ENCODE results near the gene NPAT.
"Not testable (repeated sequence)": the region's sequence is repeated elsewhere in the genome, so short reads cannot be mapped to it uniquely, and the experiment has no call there.

NPAT gene

DNA sequence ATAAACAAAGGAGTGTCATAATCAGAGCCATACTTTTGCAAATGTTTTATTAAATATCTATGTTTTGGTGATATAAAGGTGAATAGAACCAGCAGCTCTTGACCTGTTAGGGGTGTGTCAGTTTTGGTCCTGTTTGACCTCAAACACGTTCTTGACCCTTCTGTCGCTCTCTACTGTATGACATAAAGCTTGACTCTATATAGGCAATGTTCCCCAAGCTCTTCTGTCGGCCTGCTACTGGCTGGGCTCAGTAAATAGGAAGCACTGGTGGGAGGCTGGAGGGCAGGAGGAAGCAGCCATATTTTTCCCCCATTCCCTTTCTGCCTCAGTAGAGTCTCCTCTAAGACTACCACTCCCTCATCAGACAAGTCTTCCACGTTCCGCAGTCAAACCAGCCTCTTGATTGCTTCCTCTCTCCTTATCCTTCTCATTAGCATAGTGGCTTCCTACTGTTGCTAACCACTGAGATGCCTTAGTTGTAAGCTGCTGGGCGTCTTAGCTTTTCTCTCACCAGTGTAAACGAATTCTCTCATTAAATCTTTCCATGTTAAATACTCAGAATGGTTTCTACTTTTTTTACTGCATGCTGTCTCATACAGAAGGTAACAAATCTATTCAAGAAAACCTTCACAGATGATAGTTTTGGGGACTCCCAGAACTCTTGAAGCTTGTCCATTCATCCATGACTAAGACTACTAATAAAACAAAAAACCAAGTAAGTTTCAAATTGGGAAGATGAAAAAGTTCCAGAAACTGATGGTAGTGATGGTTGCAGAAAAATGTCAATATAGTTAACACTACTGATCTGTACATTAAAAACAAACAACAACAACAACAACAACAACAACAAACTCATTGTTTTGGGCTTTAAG lies 3.3 kb downstream of the NPAT start:
- DNase-seq = no peak

DNA sequence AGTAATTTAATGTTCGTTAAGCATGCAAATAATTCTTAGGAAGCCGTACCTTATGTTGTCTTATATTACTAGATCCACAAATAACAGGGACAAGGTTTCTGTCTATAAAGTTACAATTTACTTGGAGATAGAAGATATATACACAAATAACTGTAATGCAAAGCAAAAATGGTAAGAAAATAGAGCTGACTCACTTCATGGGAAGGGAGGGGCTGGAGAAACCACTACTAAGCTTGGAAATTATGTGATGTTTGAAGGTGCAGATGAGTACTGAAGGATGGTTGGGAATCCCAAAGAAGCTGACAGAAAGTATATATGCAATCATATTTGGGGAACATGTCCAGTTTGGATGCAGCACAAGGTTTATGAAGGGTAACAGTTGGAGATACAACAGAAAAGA lies 4.0 kb downstream of the NPAT start:
- DNase-seq = no peak

DNA sequence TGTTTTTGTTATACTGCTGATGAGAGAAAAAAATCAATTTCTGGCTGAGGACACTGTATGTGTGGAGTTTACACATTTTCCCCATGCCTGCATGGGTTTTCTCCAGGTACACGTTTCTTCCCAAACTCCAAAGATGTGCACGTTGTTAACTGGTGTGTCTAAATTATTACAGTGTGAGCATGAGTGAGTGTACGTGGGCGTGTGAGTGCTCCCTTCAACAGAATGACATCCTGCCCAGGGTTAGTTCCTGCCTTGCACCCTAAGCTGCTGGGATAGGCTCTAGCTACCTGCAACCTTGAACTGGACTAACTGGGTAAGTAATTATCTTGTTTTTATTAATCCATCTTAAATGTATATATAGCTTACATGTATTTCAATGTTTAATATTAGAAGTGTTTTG lies 5.5 kb downstream of the NPAT start:
- no peak for DNase-seq

DNA sequence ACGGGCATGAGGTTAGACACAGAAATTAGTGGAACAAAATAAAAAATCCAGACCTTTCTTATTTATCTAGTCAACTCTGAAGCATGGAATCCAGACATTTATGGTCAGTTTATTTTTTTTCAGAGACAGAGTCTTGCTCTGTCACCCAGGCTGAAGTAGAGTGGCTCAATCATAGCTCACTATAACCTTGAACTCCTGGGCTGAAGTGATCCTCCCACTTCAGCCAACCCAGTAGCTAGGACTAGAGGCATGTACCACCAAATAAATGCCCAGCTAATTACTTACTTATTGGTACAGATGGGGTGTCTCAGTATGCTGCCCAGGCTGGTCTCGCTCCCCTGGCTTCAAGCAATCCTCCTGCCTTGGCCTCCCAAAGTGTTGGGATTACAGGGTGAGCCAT lies 8.7 kb downstream of the NPAT start:
- DNase-seq = no peak

DNA sequence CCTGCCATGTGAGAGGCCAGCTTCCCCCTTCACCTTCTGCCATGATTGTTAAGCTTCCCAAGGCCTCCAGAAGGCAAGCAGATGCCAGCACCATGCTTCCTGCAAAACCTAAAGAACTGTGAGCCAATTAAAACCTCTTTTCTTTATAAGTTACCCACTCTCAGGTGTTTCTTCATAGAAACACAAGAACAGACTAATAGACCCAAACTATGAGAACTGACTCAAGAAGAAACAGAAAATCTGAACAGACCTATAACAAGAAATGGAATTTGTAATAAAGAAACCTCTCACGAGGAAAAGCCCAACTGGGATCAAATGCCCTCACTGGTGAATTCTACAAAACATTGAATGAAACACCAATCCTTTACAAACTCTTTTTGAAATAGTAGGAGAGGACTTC lies 12.0 kb downstream of the NPAT start:
- no peak for DNase-seq

DNA sequence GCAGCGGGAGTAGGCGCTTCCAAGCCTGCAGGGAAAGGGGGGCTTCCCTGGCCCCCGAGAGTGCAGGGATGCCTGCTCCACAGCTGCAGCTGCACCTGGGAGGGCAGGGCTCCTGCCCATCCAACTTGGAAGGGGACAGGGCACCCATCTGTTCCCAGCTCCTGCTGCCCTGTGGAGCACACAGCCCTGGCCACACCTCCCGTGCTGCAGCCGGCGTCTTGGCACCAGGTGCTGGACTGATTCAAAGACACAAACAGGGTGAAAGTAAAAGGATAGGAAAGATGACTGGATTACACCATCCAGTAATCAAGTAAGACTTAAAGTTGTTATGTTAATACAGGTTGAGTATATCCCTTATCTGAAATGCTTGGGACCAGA lies 14.8 kb downstream of the NPAT start:
- DNase-seq = no peak

DNA sequence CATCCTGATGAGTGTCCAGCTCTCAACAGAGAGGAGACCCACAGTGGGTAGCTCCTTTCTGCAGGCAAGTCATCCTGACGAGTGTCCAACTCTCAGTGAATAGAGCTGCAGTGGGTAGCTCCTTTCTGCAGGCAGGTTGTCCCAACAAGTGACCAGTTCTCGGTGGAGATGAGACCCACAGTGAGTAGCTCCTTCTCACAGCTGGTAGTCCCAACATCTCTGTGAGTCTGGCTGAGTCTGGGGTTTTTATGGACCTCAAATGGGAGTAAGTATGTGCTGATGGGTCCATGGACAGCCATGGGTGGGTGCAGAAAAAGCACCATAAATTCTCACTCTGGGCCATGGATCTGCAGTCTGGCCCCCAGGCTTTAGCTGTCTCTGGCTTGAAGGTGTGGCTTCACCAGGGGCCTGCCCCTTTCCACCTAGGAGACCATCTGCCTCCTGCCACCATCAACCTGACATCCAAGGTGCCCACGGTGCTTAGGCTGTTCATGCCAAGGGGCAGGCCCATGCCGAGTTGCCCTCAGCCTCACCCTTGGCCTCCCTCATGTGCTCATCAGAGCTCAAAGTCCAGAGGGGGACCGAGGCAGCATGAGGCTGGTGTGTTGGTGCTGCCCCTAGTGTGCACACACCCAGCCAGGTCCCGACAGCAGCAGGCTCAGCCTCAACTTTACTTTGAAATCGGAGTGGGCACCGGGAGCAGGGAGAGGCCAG lies 15.3 kb downstream of the NPAT start:
- no peak for DNase-seq

DNA sequence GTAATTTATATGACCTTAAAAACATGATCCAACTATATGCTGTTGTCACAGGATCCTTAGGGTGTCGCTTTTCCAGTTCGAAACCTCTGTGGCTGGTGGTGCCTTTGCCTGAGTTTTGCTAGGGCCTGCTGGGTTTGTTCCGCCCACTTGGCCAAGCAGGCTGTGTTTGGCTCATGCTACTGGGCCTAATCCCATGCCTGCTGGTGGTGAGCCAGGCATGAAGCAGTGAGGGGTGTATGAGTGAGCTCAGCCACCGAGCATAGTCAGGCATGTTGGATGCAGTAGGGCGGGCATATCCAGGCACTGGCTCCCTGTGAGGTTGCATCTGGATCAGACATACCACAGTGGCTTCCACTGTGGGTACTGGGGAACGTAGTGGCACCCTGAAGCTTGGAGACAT lies 16.3 kb downstream of the NPAT start:
- peak in 1 of 2 experiments; percentile 61 for DNase-seq

DNA sequence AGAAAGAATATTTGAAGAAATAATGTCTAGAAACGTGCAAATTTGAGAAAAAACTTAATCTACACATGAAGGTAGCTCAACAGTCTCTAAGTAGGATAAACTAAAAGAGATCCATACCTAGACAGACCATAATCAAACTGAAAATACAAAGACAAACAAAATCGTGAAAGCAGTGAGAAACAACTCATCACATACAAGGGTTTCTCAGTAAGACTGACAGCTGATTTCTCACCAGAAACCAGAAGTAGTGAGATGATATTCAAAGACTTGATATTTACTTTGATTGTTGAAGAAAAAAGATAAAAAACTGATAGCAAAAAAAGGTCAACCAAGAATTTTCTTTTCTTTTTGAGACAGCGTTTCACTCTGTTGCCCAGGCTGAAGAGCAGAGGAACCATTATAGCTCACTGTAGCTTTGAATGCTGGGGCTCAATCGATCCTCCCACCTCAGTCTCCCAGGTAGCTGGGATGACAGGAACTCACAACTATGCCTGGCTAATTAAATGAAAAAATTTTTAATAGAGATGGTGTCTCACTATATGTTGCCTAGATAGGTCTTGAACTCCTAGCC lies 17.4 kb downstream of the NPAT start:
- DNase-seq = no peak

DNA sequence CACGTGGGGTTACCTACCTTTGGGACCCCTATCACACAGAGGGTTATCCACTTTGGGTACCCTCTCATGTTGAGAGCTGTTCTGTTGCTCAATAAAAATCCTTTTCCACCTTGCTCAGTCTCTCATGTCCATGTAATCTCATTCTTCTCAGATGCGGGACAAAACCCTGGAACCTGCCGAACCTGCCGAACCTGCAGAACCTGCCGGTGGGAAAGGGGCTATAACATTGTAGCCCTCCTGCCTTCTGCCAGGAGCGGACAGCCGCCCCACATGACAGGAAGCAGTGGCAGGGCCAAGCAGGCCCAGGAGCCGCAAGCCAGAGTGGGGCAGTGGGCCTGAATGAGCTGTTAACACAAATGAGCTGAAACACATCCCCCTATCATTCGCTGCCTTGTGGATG lies 18.1 kb downstream of the NPAT start:
- no peak for DNase-seq

DNA sequence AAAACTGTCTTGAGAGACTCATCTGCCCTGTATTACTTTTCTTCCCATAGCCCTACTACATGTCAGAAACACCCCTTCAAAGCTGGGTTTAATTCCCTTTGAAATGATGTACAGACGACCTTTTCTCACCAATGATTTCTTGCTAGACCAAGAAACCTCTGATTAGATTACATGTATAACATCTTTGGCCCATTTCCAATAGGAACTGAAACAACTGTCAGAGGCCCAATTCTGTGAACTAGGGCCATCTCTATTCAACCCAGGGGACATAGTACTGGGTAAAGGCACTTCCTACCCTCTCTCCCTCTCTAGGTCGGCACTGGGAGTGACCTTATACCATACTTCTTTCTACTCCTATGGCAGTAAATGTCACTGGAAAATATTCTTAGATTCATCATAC lies 19.4 kb downstream of the NPAT start:
- DNase-seq = no peak

DNA sequence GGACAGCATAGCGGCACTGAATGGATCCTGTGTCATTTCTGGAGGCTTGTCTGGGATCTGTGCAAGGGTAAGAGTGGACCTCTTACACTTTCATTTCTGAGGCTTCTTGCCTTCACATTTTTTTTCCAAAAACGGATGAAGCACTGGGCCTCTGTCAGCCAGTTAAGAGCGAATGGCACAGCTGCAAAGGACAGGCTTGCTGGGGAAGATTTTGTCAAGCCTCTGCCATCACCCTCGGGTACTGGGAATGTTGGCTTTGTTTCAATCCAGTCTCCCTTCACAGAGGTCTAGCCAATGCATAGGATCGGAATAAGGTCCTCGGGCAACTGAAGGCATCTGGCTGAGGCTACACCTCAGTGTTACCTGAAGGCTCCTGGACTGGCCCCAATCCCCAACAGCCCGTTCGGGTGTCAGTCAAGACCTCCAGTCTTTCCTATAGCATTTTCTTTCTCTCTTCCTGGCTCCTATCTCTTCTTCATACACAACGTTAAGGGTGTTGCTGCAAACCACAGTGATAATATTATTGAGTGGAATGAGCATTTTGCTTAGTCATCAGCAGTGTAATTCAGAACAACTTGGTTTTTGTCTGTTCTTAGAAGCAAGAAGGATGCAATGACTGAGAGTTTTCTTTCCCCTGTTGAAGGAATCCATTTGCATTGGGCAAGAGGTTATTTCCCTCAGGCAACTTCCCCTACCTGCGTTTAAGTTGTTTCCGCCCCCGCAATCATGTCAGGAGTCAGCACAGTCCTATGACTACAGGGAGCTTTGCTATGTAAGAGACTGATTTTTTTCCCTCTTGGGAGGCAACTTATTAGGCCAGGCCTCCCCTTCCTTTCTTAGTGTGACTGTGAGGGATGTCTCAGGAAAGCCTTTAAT lies 22.8 kb downstream of the NPAT start:
- DNase-seq = no peak

DNA sequence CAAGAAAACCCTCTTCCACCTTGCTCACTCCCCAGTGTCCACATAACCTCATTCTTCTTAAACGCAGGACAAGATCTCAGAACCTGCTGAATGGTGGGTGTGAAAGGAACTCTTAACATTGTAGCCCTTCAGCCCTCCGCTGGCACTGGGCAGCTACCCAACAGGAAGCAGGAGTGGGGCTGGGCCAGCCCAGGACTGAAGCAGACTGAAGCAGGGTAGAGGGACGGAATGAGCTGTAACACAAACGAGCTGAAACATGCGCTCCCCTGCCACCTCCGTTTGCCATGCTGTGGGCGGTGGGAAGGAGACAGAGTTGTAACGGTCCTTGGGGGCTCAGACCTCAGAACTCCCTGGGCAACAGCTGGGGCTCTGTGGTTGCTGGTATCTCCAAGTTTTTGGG lies 23.6 kb downstream of the NPAT start:
- no peak for DNase-seq

DNA sequence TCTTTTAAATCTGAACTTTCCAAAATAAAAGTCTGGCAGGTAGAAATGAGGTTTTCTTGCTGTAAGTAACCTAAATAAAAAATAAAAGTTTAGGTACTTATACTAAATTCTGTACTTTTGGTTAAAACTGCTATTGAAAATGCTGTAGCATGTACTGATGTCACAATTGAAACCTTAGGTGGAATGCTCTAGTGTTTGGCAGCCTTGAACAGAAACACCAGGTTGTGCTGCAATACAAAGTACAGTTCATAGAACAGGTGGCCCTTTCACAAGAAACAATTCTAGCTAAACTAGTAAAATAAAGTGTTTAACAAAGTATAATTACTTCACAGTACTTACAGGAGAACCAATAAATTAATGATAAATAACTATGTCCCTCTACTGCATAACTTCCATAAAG lies 25.1 kb downstream of the NPAT start:
- no peak for DNase-seq

DNA sequence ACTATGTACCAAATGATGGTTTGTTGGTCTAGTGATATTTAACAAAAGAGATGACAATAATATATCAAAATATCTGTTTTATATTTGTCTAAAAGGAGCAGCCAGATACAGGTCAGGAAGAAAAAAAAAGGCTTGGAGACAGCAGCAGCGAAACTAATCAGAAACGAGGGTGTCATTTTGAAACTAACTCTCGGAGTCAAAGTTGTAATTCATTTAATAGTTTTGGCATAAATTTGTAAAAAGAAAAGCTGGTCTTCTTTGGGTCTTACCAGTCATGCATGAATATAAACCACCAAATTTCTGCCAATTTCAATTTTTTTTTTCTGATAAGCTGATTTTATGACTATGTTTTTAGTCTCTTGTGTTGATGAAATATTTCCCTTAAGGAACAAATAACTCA lies 25.5 kb downstream of the NPAT start:
- DNase-seq = no peak

DNA sequence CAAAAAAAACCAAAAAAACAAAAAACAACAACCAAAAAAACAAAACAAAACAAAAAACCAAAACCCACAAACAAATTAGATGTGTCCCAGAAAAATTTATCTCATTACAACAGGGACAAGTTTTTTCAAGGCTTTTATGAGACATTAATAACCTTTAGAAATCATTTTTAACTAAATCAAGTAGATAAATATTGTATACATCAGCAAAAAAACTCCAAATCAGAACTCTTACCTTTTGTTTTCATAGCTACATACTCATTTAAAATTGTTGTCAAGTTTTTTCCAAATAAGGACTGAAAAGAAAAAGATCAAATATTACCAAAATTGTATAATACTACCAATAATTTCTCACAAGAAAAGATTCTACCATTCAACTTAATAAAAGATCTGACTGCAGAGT lies 28.7 kb downstream of the NPAT start:
- no peak for DNase-seq

DNA sequence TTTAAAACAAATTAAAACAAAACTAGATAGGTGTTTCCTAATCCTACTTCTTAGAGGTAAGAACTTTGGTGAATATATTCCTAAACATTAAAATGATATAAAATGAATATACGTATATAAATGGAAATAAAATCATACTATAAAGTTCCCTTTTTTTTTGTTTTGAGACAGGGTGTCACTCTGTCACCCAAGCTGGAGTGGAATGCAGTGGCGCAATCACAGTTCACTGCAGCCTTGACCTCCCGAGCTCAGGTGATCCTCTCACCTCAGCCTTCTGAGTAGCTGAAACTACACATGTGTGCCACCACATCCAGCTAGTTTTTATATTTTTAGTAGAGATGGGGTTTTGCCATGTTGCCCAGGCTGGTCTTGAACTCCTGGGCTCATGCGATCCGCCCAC lies 44.9 kb downstream of the NPAT start:
- no peak for DNase-seq

DNA sequence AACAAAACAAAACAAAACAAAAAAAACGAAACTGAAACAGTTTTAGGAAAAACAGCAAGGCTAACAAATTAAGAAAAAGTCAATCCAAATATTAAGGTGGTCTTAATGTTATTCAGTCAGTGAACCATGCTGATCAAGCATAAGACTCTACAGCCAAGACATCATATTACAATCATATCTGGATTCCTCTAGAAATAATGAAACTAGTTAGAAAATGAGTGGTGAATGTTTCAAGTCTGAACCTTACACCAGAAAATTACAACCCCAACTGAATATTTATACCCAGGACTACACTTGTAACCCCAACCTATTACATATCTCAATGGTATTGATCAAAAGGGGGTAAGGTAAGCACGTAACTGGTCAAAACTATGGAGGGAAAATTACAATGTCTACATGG lies 52.3 kb downstream of the NPAT start:
- no peak for DNase-seq

DNA sequence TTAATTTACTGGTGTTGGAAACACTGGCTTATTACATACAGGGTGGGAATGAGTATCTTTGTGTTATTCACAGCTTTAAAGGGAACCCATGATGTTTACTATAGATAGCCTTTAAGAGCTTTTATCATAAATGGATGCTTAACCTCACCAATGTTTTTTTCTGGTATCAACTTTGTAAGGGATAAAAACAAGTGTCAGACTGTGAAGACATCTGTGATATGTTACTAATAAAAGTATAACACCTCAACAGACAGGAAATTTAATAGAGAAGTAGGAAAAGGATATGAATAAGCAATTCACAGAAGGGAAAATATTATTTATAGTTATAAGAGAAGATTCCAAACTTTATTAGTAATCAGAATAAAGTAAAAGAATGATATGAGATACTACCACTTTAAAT lies 54.8 kb downstream of the NPAT start:
- DNase-seq = no peak

DNA sequence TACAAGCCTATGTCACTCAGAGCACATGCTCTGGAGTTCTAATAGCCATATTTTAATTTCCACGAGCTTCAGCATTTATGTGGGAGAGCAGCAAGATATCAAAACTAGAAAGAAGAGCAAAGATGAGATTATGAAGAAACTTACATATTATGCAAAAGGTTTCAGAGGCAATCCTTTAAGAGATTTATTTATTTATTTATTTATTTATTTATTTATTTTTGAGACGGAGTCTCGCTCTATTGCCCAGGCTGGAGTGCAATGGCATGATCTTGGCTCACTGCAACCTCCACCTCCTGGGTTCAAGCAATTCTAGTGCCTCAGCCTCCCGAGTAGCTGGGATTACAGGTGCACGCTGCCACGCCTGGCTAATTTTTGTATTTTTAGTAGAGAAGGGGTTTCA lies 59.6 kb downstream of the NPAT start:
- DNase-seq = not testable (repeated sequence)

DNA sequence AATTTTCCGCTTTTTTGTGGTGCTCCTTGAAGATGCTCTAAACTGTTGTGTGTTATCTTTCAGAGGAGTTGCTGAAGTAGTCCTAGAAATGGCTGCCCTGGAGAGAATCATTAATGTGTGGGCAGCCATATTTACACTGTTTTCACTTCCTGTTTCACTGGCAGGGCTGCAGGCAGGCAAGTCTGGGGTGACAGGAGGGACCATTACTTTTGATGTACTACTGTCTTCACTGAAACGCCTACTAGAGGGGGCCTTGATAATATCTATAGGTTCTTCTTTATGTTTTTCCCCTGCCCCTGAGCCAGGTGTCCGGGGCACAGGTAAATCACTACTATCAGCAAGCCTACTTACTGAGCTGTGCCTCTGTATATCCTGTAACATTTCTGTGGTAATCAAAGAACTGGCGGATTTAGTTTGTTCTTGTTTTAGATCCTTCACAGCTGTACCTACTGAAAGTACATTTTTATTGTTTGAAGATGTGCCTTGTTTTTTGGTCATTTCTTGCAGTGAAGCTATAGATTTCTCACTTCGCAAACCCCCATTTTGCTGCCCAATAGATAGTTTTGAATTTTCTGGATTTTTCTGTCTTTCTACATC lies 61.4 kb downstream of the NPAT start:
- no peak for DNase-seq

DNA sequence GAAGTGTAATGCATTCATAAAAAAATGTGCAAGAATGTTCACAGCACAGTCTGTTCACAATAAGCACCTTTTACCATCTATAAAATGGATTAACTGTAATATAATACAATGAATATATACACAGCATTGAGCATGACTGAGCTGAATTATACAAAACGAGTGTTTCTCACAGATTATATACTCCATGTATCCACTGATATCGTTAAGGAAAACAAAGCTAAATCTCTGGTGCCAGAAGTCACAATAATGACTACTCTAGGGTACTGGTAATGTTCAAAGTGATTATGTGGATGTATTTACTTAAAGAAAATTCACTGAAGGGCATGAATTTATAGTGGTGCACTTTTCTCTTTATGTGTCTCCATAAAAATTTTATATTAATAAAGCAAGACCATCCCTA lies 67.8 kb downstream of the NPAT start:
- no peak for DNase-seq

DNA sequence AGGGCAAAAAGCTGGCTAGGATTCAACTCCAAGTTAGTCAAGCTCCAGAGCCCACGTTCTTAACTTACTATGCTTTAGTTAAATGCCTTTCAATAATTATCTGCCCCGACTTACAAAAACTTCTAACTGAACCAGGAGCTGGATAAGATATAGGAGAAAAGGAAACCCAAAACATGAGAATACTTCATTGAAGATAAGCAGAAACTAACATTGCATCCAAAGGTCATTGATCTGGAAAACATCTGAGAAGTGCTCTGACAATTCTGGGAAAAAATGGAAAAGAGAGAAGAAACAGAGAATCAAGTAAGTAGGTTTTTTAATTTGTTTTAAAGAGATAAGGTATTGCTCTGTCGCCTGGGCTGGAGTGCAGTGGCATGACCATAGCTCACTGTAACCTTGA lies 73.9 kb downstream of the NPAT start:
- DNase-seq = no peak
